KOPT-K1 (cell line): ENCODE data around the gene CCDC91.
"Not testable (repeated sequence)": the region's sequence is repeated elsewhere in the genome, so short reads cannot be mapped to it uniquely, and the experiment has no call there.

ENCODE experiments used
- H3K27ac ChIP-seq: fragments of 200-600 bp; sonication (generic); 2 replicates; pipeline ENCODE4 v1.5.1; 2016; ENCODE audit warnings: antibody characterized with exemption, mild to moderate bottlenecking, low read depth, low read length; ENCODE audit not compliant: poor library complexity, severe bottlenecking
- H3K36me3 ChIP-seq: fragments of 200-600 bp; sonication (generic); 2 replicates; pipeline ENCODE4 v1.5.1; 2017; ENCODE audit warnings: antibody characterized with exemption, mild to moderate bottlenecking, low read length, moderate library complexity; ENCODE audit not compliant: insufficient read depth
- H3K9me3 ChIP-seq: fragments of 200-600 bp; sonication (generic); 2 replicates; pipeline ENCODE4 v1.5.1; 2017; ENCODE audit warnings: antibody characterized with exemption, low read length, mild to moderate bottlenecking; ENCODE audit not compliant: insufficient read depth, poor library complexity, severe bottlenecking

CCDC91 gene

DNA sequence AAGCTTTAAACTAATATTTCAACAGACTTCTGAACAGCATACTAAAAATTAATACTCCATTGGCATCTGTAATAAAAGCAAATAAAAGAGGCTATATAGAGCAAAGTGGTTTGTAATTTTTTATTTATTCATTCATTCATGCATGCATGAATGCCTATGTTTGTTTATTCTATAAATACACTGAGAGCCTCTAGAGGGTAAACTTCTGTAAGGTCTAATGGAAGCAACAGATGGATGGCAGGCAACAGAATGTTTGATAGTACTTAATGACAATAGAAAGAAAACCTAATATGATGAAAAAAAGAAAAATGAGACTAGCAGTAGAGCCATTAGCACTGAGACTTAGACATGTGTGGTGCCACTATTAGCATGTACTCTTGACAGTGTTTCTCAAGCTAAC lies 253.1 kb downstream of the CCDC91 start:
- Histone ChIP-seq H3K9me3 (no peaks in the 10 kb centered on the region), H3K27ac (no peak overlapping the region), H3K36me3 (no peaks in the 10 kb centered on the region)

DNA sequence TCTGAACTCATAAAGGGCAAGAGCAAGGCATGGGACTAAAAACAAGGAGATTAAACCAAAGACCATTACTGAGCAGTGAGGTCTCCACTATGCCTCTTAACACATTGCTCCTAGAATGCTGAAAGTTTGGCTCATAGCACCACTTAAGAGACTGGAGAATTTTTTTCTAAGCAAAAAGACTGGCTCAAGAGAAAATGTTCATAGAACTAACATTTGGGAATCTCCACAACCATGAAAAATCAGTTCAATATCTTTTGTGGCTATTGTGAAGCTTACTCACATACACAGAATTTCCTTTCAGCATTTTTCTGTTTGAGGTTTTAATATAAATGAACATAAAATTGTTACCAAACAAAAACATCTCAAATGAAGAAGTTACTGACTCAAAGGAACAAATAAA lies 255.8 kb downstream of the CCDC91 start:
- Histone ChIP-seq H3K27ac (no peak overlapping the region), H3K36me3 (no peaks in the 10 kb centered on the region), H3K9me3 (no peaks in the 10 kb centered on the region)

DNA sequence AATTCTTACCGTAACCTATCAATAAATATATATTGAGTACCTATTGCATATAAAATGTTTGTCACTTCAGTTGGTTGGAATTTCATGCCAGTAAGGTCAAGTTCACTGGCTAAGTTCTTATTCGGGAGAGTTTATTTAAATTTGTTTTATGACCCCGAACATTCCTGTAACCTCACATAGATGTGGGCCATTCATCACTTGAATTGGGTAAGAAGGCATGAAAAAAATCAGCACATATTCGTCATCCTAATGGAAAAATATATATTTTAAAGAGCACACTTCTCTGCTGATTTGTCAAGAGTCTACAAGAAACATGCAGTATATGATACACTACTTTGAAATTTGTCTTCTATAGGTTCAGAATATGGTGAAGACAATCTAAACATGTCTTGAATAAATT lies 263.4 kb downstream of the CCDC91 start:
- H3K27ac ChIP-seq: no peak overlapping the region
- H3K36me3 ChIP-seq: no peaks in the 10 kb centered on the region
- H3K9me3 ChIP-seq: no peaks in the 10 kb centered on the region

DNA sequence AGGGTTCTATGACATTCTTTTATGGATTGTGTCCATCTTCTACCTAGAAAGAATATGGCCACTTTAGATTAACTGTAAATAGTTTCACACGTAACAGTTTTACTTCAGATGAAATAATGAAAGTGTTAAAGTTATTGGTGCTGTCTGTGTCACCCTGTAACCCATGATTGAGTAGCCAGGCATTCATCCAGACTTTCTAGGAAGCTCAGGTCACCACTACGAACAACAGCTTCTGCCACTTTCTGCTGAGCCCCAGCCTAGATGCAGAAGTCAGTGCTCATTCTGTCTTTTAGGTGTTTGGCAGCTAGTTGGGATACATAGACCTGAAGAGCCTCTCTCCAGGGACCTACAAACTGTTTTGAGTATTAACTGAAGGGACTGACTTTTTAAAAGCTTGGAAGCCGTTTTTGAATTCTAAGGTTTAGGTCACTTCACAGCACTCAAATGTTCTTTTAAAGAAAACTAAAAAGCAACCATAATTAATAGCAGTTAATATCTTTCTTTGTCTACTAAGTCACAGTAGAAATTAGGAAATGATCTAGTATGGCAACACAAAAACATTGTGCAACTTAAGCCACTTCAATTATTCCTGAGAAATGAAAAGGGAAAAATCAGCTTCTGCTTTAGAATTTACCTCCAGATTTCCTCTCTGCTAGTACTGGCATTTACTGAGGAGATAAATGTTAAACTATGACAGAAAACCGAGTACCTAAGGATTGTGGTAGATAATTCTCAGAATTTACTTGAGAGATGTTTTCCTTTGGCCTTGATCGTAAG lies 266.9 kb downstream of the CCDC91 start:
- H3K27ac ChIP-seq: no peak overlapping the region

DNA sequence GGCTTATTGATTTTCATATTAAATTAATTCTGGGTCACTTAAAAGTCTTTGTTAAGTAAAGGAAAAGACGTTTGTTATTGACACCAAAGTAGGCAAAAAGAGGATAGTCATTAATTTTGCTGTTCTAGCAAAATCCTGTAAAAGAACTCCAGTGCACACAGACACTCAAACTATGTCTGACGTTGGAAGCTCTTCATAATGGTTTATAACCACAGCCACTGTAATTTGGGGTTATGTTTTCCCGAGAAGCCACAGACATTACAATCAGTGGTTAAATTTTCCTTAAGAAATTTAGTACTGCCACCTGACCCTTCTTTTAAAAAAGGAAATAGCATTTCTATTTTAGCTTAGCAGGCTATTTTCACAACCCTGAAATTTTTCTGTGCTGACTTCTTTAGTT lies 267.5 kb downstream of the CCDC91 start:
- no peak overlapping the region for H3K27ac ChIP-seq
- H3K36me3 ChIP-seq: no peaks in the 10 kb centered on the region
- H3K9me3 ChIP-seq: no peaks in the 10 kb centered on the region

More for the DNA sequence above, 266.9 kb downstream of the CCDC91 start:
- H3K36me3 ChIP-seq: no peaks in the 10 kb centered on the region
- no peaks in the 10 kb centered on the region for H3K9me3 ChIP-seq

DNA sequence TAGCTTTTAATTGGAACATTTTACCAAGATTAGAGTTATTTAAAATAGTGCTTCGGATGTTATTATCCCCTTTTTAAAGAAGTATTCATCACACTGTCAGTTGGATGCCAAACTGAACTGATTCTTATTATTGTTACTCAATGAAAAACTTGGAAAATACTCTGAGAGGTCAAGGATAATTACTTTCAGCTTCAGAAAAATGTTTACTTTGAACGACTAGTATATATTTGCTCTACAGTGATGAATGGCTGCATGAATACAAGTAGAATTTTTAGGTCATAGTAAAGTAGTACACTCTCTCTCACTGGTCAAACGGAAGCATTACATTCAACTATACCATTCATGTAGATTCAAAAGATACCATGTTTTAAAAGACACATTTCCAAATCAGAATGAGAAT lies 269.2 kb downstream of the CCDC91 start:
- Histone ChIP-seq H3K27ac (no peak overlapping the region), H3K9me3 (no peaks in the 10 kb centered on the region), H3K36me3 (no peaks in the 10 kb centered on the region; the same call in 1 of the 2 replicates)

DNA sequence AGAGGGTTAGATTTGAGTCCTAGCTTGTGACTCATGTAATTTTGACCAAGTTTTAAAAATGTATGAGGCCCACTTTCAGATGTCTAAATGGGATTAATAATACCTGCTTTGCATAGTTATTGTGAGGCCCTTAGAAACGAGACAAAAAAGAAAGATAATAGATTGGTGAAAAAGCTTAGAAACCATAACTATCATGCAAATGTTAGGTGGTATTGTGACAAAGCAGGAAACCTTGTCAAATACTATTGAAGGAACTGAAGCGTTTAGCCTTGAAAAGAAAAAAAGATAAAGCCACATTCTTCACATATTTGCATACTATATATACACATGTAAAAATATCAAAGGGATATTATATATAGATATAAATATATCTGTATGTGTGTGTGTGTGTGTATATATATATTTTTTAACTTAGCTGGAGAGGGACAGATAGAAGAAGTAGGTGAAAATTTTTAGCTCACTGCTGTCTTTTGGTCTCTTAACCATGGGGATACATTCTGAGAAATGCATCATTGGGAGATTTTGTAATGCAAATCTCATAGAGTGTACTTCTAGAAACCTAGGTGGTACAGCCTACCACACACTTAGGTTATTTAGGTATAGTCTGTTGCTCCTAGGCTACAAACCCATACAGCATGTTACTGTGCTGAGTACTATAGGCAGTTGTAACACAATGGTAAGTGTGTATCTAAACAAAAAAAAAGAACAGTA lies 270.3 kb downstream of the CCDC91 start:
- Histone ChIP-seq H3K27ac (no peak overlapping the region), H3K36me3 (no peaks in the 10 kb centered on the region; the same call in 1 of the 2 replicates), H3K9me3 (no peaks in the 10 kb centered on the region)

DNA sequence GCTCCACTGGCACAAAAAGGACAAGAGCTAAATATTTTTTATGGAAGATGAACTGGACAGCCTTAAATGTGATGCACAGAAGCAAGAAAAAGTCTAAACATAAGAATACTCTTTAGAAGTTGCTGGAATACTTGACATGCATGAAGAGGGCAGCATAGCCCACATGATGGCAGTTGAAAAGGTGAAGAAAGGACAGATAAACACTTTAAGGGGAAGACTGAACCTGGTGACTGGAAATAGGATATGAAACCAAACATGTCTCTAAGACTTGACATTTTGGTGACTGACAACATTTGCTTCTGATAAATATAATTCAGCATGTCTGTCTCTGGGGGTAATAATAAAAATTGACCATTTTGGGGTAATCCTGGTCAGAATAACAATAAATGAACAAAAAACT lies 273.1 kb downstream of the CCDC91 start:
- H3K9me3 ChIP-seq: no peaks in the 10 kb centered on the region

DNA sequence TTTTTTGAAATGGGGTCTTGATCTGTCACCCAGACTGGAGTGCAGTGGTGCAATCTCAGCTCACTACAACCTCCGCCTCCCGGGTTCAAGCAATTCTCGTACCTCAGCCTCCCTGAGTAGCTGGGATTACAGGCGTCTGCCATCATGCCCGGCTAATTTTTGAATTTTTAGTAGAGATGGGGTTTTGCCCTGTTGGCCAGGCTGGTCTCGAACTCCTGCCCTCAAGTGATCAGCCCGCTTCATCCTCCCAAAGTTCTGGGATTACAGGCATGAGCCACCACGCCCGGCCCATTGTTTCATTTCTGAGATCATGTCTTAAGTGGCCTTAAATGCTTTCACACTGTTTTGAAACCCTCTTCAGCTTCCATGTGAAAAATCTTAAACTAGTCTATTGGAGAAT lies 281.5 kb downstream of the CCDC91 start:
- not testable (repeated sequence) for H3K27ac ChIP-seq, H3K9me3 ChIP-seq, H3K36me3 ChIP-seq

More for the DNA sequence above, 273.1 kb downstream of the CCDC91 start:
- Histone ChIP-seq H3K36me3 (no peaks in the 10 kb centered on the region; the same call in 1 of the 2 replicates), H3K27ac (no peak overlapping the region)

DNA sequence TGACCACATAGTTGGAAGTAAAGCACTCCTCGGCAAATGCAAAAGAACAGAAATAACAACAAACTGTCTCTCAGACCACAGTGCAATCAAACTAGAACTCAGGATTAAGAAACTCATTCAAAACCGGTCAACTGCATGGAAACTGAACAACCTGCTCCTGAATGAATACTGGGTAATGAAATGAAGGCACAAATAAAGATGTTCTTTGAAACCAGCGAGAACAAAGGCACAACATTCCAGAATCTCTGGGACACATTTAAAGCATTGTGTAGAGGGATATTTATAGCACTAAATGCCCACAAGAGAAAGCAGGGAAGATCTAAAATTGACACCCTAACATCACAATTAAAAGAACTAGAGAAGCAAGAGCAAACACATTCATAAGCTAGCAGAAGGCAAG lies 285.9 kb downstream of the CCDC91 start:
- H3K27ac ChIP-seq, H3K36me3 ChIP-seq, H3K9me3 ChIP-seq: not testable (repeated sequence)

DNA sequence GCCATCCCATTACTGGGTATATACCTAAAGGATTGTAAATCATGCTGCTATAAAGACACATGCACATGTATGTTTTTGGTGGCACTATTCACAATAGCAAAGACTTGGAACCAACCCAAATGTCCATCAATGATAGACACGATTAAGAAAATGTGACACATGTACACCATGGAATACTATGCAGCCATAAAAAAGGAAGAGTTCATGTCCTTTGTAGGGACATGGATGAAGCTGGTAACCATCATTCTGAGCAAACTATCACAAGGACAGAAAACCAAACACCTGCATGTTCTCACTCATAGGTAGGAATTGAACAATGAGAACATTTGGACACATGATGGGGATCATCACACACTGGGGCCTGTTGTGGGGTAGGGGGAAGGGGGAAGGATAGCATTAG lies 288.8 kb downstream of the CCDC91 start:
- not testable (repeated sequence) for H3K9me3 ChIP-seq, H3K36me3 ChIP-seq, H3K27ac ChIP-seq

DNA sequence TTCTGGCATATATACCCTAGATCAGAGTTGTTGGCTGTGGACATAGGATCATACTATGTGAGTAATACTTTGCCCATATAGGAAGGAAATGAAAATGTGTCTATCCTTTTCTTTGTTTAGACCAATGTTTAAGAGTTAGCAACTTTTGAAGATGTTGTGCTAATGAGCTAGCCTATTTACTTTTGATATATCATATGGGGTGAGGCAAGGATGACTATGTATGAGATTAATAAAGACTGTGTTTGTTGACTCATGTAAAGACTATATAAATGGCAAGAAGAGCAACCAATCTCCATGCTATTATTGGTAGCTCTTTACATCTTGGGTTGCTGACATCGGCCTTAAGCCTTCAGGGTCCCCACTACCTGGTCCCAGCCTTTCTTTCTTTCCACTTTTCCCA lies 289.4 kb downstream of the CCDC91 start:
- no peaks in the 10 kb centered on the region for H3K36me3 ChIP-seq
- H3K9me3 ChIP-seq: no peaks in the 10 kb centered on the region
- H3K27ac ChIP-seq: no peak overlapping the region

DNA sequence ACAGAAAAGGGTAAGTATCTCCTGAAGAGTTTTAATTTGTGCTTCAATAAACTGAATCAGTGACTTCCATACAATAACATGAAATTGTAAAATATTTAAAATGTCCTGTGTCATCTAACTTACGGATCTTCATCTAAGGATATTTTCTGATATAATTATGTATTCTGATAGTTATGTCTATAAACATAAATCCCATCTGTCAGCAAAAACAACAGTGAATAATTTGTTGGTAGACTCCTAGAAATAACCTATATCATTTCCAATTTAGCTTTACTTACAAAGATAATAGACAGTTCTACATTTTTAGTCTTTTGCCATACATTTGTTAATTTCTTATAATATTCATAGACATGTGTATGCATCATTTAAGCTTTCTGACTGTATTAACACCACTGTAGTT lies 293.9 kb downstream of the CCDC91 start:
- H3K36me3 ChIP-seq: peaks cover 3% of the 10 kb centered on the region

DNA sequence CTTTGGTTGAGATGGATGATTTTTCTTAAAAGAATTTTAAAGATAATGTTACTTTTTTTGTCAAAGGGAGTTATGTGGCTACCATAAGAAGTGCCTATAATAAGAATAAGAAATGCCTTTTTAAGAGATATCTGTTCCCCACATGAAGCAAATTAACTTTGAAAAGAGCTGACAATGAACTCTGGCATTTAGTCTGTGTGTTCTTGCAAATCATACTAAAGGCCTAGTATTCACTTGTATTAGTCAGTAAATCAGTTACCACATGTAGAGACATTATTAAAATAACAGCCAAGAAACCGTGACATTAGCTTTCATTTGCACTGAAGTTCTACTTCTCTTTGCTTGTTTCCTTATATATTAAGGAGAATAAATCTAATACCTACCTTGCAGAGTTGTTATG lies 296.3 kb downstream of the CCDC91 start:
- H3K27ac ChIP-seq: no peak overlapping the region
- no peaks in the 10 kb centered on the region for H3K9me3 ChIP-seq
- H3K36me3 ChIP-seq: peaks cover 3% of the 10 kb centered on the region

More for the DNA sequence above, 293.9 kb downstream of the CCDC91 start:
- Histone ChIP-seq H3K27ac (no peak overlapping the region), H3K9me3 (no peaks in the 10 kb centered on the region)

DNA sequence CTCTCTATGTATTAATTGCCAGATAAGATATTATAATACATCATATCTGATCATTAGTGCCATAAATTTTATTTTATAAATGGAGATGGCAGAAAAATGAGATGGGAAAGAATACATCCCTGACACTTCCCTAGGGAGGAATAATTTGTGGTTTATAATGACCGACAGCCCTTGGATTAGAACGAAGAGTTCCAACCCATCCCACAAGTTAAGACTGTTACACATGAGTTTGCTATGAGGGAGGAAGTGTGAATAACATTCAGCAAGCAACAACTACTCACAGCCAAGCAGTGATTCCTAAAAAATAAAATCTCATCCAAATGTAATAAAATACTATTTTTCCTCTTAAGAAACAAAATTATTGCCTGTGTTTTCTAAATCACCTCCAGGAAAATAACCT lies 299.0 kb downstream of the CCDC91 start:
- H3K36me3 ChIP-seq: peaks cover 3% of the 10 kb centered on the region
- no peaks in the 10 kb centered on the region for H3K9me3 ChIP-seq
- H3K27ac ChIP-seq: no peak overlapping the region
